HT1080 (cell line): ENCODE results near the gene PADI1. TPM values are rescaled to one million over a fixed set of nuclear protein-coding genes. Genes with fewer than 3 reads are reported as not detected.

Source experiments
- small RNA-seq: library from RNA; depleted of rRNA; stranded (forward); fragments of <200 nt; gene quantifications from one replicate; pipeline ENCODE3, GENCODE V24; 2014
- total RNA-seq: library from RNA; depleted of rRNA; stranded (reverse); fragments of >200 nt; shearing (Covaris generic); gene quantifications from 2 replicates; pipeline ENCODE4 v1.2.3, GENCODE V29; 2014; rRNA removed

Gene PADI1
- total RNA-seq, 1 experiment from 2014 or later = 0.66 TPM

Small RNA genes lying within 50 kb of the gene (small RNA-seq; reads per million reads assigned to genes)
- gene MIR3972 = not detected

Other genes with a start within 250 kb of the PADI1 start
- not detected in 2 replicates for gene MFAP2, start 224.5 kb upstream of the PADI1 start, total RNA-seq
- gene ATP13A2, start 193.2 kb upstream of the PADI1 start, total RNA-seq = 34.8 and 46.9 TPM in 2 replicates
- gene SDHB, start 151.1 kb upstream of the PADI1 start, total RNA-seq = 292 and 299 TPM in 2 replicates
- gene PADI2, start 85.7 kb upstream of the PADI1 start, total RNA-seq = not detected in 2 replicates
- 0.39 and 0.57 TPM in 2 replicates for gene PADI3, start 44.0 kb downstream of the PADI1 start, total RNA-seq
- 0.05 and 0.13 TPM in 2 replicates for gene PADI4, start 103.1 kb downstream of the PADI1 start, total RNA-seq
- not detected in 2 replicates for gene PADI6, start 167.1 kb downstream of the PADI1 start, total RNA-seq
- 76.8 and 86.2 TPM in 2 replicates for gene RCC2, start 234.5 kb downstream of the PADI1 start, total RNA-seq